ENCODE data around the gene FHIT.

DNA sequence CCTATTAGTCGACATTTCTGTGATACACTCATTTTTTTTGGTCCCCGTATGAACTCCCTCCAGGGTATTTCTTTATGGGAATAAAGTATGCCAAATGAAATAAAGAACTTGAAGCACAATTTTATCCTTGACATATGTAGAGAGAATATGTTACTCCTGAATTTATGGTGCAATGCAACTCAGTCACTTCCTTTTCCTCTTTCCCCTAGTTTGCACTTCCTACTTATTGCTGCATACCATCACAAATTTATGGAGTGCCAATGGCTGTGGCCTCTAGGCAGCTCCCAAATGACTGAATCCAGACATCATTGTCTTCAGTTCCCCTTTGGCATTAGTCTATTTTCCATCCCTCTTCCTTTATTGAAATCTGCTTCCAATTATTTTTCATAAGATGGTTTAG is 403.5 kb downstream of the FHIT start:
- no peak for TF ChIP-seq CTCF (IDR thresholded peaks at IDR 0.05)
- TF ChIP-seq EP300 (IDR thresholded peaks at IDR 0.05; ENCODE audit: borderline replicate concordance in 1 of 2, low read depth in 1 of 2, low read length in 1 of 2): no peak
- TF ChIP-seq EZH2phosphoT487 (IDR thresholded peaks at IDR 0.05; ENCODE audit: borderline replicate concordance, low read depth): no peak
- TF ChIP-seq YY1 (IDR thresholded peaks at IDR 0.05; ENCODE audit: low read depth): no peak
